TTC549 (cell line): ENCODE results near the gene CXCL1.

ENCODE experiments used
- FAIRE-seq: peaks from 2 replicates; lab custom pipeline; 2012; peaks lifted over from hg19 to GRCh38; lab: Jason Lieb, UNC

CXCL1 gene

DNA sequence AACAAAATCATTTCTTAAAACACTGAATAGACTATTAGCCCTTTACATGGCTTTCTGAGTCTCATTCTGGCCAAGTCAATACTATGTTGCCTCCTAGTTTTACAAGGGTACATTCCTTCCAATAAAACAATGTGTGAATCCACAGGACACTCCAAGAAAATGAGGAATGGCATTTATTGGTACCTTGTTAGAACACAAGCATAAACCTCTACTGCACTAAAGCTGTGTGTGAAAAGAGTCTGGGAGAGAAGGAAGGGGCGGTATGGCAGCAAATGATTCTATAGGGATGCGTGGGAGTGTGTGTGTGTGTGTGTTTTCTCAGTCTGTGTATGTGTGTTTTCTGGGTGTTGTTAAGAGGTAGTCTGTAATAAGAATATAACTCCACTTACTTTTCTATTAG, 48.9 kb downstream of the CXCL1 start:
- FAIRE-seq = no peak

DNA sequence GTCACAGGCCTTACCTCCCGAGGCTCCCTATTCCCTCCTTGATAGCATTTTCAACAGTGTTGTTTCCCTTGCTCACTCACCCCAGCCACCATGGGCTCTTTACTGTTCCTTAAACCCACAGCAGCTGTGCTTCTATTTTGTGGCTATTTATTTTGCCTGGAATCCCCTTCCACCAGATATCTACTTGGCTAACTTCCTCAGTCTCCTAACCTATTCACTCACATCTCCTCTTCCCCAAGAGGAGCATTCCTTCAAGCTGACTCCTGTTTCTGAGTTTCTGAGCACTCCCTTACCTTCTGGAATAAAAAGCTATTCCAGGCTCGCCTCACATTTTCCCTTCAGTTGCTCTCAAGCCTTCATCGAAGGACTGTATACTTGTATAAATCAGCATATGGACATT, 50.5 kb downstream of the CXCL1 start:
- FAIRE-seq = no peak
